Measurements from ENCODE around the gene TRIM9.

The TRIM9 gene

DNA sequence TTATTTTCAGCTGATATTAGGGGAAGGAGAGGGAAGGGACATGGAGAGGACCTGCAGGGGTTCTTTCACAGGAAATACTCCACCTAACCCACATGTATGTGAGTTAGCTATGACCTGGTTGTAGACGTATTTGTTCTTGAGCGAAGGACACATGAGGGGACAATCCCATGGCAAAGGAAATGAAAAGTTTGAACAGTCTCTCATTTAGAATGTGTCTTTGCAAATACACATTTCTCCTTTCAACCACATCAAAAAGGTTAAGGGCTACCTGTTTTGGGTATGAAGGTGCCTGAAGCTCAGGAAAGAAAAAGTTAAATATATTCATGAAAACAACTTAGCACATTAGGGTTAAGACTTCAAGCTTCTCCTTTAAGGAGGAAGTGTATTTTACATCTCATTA lies 158.0 kb downstream of the TRIM9 start:
- H3K4me1 ChIP-seq = peaks cover 10% of the 10 kb centered on the region
- no peak overlapping the region for H3K4me3 ChIP-seq (ENCODE audit: low read depth, low read length)
- no peaks in the 10 kb centered on the region for H3K36me3 ChIP-seq
- H3K9me3 ChIP-seq = no peaks in the 10 kb centered on the region
- no peaks in the 10 kb centered on the region for H3K27me3 ChIP-seq
- DNase-seq = no peak
- TF ChIP-seq, protein P1, sequence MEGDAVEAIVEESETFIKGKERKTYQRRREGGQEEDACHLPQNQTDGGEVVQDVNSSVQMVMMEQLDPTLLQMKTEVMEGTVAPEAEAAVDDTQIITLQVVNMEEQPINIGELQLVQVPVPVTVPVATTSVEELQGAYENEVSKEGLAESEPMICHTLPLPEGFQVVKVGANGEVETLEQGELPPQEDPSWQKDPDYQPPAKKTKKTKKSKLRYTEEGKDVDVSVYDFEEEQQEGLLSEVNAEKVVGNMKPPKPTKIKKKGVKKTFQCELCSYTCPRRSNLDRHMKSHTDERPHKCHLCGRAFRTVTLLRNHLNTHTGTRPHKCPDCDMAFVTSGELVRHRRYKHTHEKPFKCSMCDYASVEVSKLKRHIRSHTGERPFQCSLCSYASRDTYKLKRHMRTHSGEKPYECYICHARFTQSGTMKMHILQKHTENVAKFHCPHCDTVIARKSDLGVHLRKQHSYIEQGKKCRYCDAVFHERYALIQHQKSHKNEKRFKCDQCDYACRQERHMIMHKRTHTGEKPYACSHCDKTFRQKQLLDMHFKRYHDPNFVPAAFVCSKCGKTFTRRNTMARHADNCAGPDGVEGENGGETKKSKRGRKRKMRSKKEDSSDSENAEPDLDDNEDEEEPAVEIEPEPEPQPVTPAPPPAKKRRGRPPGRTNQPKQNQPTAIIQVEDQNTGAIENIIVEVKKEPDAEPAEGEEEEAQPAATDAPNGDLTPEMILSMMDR (IDR thresholded peaks at IDR 0.05; ENCODE audit: low read depth, low read length) = no peak

DNA sequence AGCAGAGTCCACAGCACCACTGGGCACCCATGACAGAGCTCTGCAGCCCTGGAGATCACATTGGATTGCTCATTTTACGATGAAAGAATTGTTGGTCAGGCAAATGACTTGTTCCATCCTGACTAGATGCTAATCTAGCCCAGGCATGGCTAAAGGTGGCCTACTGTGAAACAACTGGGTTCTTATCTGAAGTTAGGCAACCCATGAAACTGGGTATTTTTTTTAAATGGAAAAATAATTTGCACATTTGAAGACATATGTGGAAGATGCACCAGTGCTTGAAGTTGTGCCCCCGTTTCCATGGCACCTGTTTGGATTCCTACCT lies 158.9 kb downstream of the TRIM9 start:
- H3K27me3 ChIP-seq = no peaks in the 10 kb centered on the region
- no peaks in the 10 kb centered on the region for H3K36me3 ChIP-seq
- H3K4me3 ChIP-seq (ENCODE audit: low read depth, low read length) = no peak overlapping the region
- H3K9me3 ChIP-seq = no peaks in the 10 kb centered on the region
- DNase-seq = no peak
- peaks cover 11% of the 10 kb centered on the region for H3K4me1 ChIP-seq
- TF ChIP-seq, protein P1 (IDR thresholded peaks at IDR 0.05; ENCODE audit: low read depth, low read length) = no peak

DNA sequence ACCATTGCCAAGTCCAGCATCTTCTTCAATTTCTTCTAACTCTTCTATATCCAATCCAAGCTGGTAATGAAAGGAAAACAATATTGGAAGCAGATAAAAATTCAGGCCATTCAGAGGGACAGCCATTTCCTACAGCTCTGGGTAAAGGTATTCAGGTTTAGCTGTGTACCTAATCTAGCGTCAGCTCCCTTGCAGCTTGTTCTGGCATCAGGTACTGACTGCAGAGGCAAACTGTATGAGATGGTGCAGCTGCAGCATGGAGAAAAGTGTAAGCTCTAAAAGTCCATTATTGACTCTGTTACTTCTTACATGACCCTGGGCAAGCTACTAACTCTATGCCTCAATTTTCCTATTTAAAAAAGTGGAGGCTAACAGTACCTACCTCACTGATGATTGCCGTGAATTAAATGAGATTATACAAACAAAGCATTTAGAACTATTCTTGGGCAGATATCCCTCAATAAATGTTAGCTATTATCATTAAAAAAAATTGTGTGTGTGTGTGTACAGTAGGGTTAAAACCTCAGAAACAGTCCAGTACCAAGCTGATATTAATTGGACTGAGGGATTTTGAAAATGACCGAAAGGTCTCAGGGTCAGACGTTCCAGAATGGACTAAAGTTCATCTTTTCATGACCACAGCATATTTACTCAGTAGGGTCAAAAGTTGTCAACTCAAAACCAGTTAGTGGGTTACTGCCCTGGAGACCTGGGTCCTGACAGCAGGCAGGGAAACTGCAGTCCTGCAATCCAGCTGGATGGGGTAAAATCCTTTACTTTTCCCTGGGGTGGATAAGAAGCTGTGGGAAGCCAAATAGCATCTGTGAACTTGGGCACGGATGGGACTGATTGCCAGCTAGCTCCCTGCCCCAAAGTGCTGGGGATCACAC lies 159.5 kb downstream of the TRIM9 start:
- Histone ChIP-seq H3K36me3 (no peaks in the 10 kb centered on the region), H3K4me1 (peaks cover 11% of the 10 kb centered on the region), H3K4me3 (ENCODE audit: low read depth, low read length) (no peak overlapping the region), H3K9me3 (no peaks in the 10 kb centered on the region), H3K27me3 (no peaks in the 10 kb centered on the region)
- TF ChIP-seq, protein P1 (IDR thresholded peaks at IDR 0.05; ENCODE audit: low read depth, low read length) = no peak
- no peak for DNase-seq

DNA sequence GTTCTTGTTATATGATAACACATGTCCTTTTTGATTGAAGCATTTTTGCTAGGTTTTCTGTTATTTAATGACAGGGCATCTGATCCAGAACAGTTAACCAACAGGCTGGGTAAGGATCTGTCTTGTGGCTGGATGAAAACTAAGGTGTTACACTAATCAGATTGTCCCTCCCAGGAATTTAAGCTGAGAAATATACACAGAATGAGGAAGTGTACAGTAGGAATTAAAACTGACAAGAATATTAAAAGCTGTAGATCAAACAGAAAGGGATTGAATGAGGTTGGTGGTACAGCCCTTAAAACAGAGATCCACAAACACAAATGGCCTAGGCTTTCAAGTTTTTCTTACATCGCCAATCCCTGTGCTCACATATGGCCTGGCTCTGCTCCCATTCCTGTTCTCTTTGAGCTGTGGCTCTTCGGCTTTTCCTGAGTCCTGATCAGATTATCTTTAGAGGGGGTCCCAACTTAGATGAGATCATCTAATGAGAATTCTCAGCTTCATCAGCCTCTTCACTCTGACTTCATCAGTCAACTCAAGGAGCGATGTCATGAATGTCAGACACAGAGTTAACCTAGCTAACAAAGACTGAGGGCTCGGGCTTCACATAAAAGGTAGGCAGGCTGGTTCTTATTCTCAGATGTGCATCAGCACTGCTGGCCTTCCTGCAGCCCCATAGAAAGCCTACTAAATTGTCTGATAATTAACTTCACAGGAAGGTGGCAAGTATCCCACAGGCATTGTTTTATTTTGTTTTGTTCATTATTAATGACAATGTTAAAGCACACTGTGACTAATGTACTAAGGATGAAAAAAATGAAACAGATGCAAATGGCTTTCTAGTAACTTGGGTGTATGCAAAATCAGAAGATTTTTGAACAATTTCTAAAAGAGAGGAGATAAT lies 162.1 kb downstream of the TRIM9 start:
- no peaks in the 10 kb centered on the region for H3K27me3 ChIP-seq
- TF ChIP-seq, protein P1 (IDR thresholded peaks at IDR 0.05; ENCODE audit: low read depth, low read length) = no peak
- H3K36me3 ChIP-seq = no peaks in the 10 kb centered on the region
- peaks cover 11% of the 10 kb centered on the region for H3K4me1 ChIP-seq
- no peak for DNase-seq
- no peak overlapping the region for H3K4me3 ChIP-seq (ENCODE audit: low read depth, low read length)
- no peaks in the 10 kb centered on the region for H3K9me3 ChIP-seq

DNA sequence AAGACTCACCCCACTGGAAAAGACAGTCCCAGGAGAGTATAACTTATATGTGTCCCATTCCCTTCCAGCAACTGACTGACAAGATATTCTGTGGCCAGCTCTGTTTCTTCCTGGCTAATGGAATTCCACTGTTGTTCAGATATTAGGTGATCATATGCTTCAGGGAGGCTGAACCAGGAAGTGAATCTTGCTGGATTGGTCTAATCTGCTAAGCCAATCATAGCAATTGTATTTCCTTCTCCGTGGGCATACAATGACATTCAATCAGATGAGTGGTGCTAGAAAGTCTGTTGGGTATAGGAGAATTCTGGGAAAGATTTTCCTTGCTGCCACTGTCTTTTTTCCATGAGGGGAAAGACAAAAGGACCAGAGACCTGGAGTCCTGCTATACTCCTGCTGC lies 162.7 kb downstream of the TRIM9 start:
- H3K27me3 ChIP-seq = no peaks in the 10 kb centered on the region
- no peak for DNase-seq
- peaks cover 11% of the 10 kb centered on the region for H3K4me1 ChIP-seq
- H3K9me3 ChIP-seq = no peaks in the 10 kb centered on the region
- TF ChIP-seq, protein P1 (IDR thresholded peaks at IDR 0.05; ENCODE audit: low read depth, low read length) = no peak
- no peaks in the 10 kb centered on the region for H3K36me3 ChIP-seq
- no peak overlapping the region for H3K4me3 ChIP-seq (ENCODE audit: low read depth, low read length)

Data from BE2C (cell line).